ENCODE results near the gene SAFB2. TPM values are rescaled to one million over a fixed set of nuclear protein-coding genes. Genes with fewer than 3 reads are reported as not detected.

SAFB2 gene
- total and polyA plus RNA-seq, 9 of the 15 experiments (the other 6 are each of a cell fraction or from before 2014, with no cell fraction given) = 4.5 to 103 (median 47.3) TPM

- no peak for TF ChIP-seq RERE (CRISPR knock-in tag; IDR thresholded peaks at IDR 0.05; ENCODE audit: borderline replicate concordance)
- peak; percentile 94 for TF ChIP-seq ZNF668 (CRISPR knock-in tag; IDR thresholded peaks at IDR 0.05)
- peak; percentile 97 for TF ChIP-seq ZBTB9 (CRISPR knock-in tag; IDR thresholded peaks at IDR 0.05)
- TF ChIP-seq ZNF23 (CRISPR knock-in tag; IDR thresholded peaks at IDR 0.05) = peak; percentile 83
- peak; percentile 70; the same call in 1 of the 2 replicates for TF ChIP-seq ZFP1 (CRISPR knock-in tag; IDR thresholded peaks at IDR 0.05)
- peak; percentile 87; the same call in 1 of the 2 replicates for TF ChIP-seq RHOXF2B (CRISPR knock-in tag; conservative IDR thresholded peaks at IDR 0.05)
- TF ChIP-seq KHSRP (IDR thresholded peaks at IDR 0.05) = no peak
- TF ChIP-seq ZNF165 (CRISPR knock-in tag; IDR thresholded peaks at IDR 0.05; ENCODE audit: borderline replicate concordance) = peak; percentile 93; the same call in 1 of the 2 replicates
- no peak for TF ChIP-seq C11orf30 (IDR thresholded peaks at IDR 0.05; ENCODE audit: low read depth)
- peak; percentile 84 for TF ChIP-seq RAD51 (IDR thresholded peaks at IDR 0.05; ENCODE audit: borderline replicate concordance, low read depth)
- TF ChIP-seq SMC3 (conservative IDR thresholded peaks at IDR 0.05; ENCODE audit: insufficient read depth, low read depth, low read length) = no peak
- 0 out of 2 replicates have a peak, but pooled peaks have one; percentile 27 for TF ChIP-seq MAX (CRISPR knock-in tag; IDR thresholded peaks at IDR 0.05)
- TF ChIP-seq ZNF175 (CRISPR knock-in tag; IDR thresholded peaks at IDR 0.05; ENCODE audit: low read depth) = peak; percentile 99
- TF ChIP-seq HMG20A (CRISPR knock-in tag; conservative IDR thresholded peaks at IDR 0.05) = 0 out of 2 replicates have a peak, but pooled peaks have one; percentile 52
- TF ChIP-seq MYNN (IDR thresholded peaks at IDR 0.05) = peak; percentile 64; the same call in 1 of the 2 replicates
- no peak for TF ChIP-seq MYNN (CRISPR knock-in tag; IDR thresholded peaks at IDR 0.05)
- TF ChIP-seq SNAPC5 (CRISPR knock-in tag; IDR thresholded peaks at IDR 0.05) = no peak
- TF ChIP-seq TSC22D4 (tag; IDR thresholded peaks at IDR 0.05) = no peak
- TF ChIP-seq BRF1 (IDR thresholded peaks at IDR 0.05; ENCODE audit: borderline replicate concordance, extremely low read depth, insufficient read length) = no peak
- TF ChIP-seq ATF2 (CRISPR knock-in tag; IDR thresholded peaks at IDR 0.05) = no peak
- TF ChIP-seq ZNF696 (CRISPR knock-in tag; conservative IDR thresholded peaks at IDR 0.05) = no peak; the same call in 1 of the 2 replicates
Observed at GRCh38 chr19:5627395-5627904, 4.9 kb upstream of the SAFB2 start (continued).

Data from K562 (cell line).